Stimulated activated CD8-positive, alpha-beta memory T cell treated with anti-CD3 and anti-CD28 coated beads, Interleukin-7, amount 100 ng/mL, for 24 hours (primary cell): Measurements from ENCODE around the gene ZNF425.
A peak's percentile ranks its signal among the peaks of the same experiment; 100 is the strongest.
"Not testable (repeated sequence)": the region's sequence is repeated elsewhere in the genome, so short reads cannot be mapped to it uniquely, and the experiment has no call there.

Experiments used
- DNase-seq: peaks from one replicate; pipeline ENCODE4 v3.0.0-alpha.2; 2020; ENCODE audit warnings: low read depth

ZNF425 gene

GRCh38 chr7:149133028-149133710 is 7.0 kb upstream of the ZNF425 start:
- no peak for DNase-seq

GRCh38 chr7:149130572-149131198 is 4.6 kb upstream of the ZNF425 start:
- no peak for DNase-seq

- DNase-seq, result no peak
Observed at GRCh38 chr7:149126662-149127266, 640 bp upstream of the ZNF425 start.

- no peak for DNase-seq
Observed at GRCh38 chr7:149125189-149125862, 798 bp downstream of the ZNF425 start.

- no peak for DNase-seq
Observed at GRCh38 chr7:149109969-149110368, 16.2 kb downstream of the ZNF425 start.

- DNase-seq, result no peak
Observed at GRCh38 chr7:149104749-149105148, 21.4 kb downstream of the ZNF425 start.

- DNase-seq, result no peak
Observed at GRCh38 chr7:149104214-149104613, 21.9 kb downstream of the ZNF425 start.

- no peak for DNase-seq
Observed at GRCh38 chr7:149103424-149103823, 22.7 kb downstream of the ZNF425 start.

GRCh38 chr7:149102666-149103065 is 23.5 kb downstream of the ZNF425 start:
- DNase-seq, result no peak

- no peak for DNase-seq
Observed at GRCh38 chr7:149100821-149101220, 25.3 kb downstream of the ZNF425 start.

- DNase-seq, result no peak
Observed at GRCh38 chr7:149099058-149099457, 27.1 kb downstream of the ZNF425 start.

GRCh38 chr7:149097088-149097487 is 29.0 kb downstream of the ZNF425 start:
- DNase-seq, result no peak

- DNase-seq, result no peak
Observed at GRCh38 chr7:149093228-149093627, 32.9 kb downstream of the ZNF425 start.

GRCh38 chr7:149092244-149092643 is 33.9 kb downstream of the ZNF425 start:
- DNase-seq, result not testable (repeated sequence)

- peak; percentile 84 for DNase-seq
Observed at GRCh38 chr7:149090397-149091195, 35.5 kb downstream of the ZNF425 start, which contains the start of gene ZNF786. ZNF786 (minus strand) TSS chr7:149090718; CDS start chr7:149090640, 78 bp downstream.

- no peak for DNase-seq
Observed at GRCh38 chr7:149087376-149087775, 38.7 kb downstream of the ZNF425 start.

- DNase-seq, result no peak
Observed at GRCh38 chr7:149085866-149086265, 40.3 kb downstream of the ZNF425 start.

GRCh38 chr7:149084407-149084806 is 41.7 kb downstream of the ZNF425 start:
- no peak for DNase-seq

GRCh38 chr7:149081914-149082313 is 44.2 kb downstream of the ZNF425 start:
- DNase-seq, result no peak

GRCh38 chr7:149077594-149077993 is 48.5 kb downstream of the ZNF425 start:
- DNase-seq, result no peak

- no peak for DNase-seq
Observed at GRCh38 chr7:149075286-149075685, 50.8 kb downstream of the ZNF425 start.
